Endothelial cell of umbilical vein (primary cell): Measurements from ENCODE around the gene NPIPB6. TPM values are rescaled to one million over a fixed set of nuclear protein-coding genes. Genes with fewer than 3 reads are reported as not detected.

Experiments
- BruUV-seq: library from RNA; stranded (reverse); fragments of 400-500 nt; replicated peaks from 2 replicates; lab custom pipeline; 2021; lab: Mats Ljungman, UMichigan
- CTCF ChIA-PET: fragments of 300-600, 350-600 bp; sonication (Branson Sonifier 250); formaldehyde crosslinking; loops from one replicate; lab custom pipeline; 2021; ENCODE audit warnings: antibody characterized with exemption, inconsistent platforms; lab: Charles Lee
- POLR2A ChIA-PET: fragments of 300-600, 350-600 bp; sonication (Branson Sonifier 250); formaldehyde crosslinking; loops from one replicate; lab custom pipeline; 2021; ENCODE audit warnings: antibody characterized with exemption, inconsistent platforms; lab: Charles Lee
- DNase-seq: peaks from one replicate; pipeline ENCODE4 v3.0.0-alpha.2; 2011; ENCODE audit warnings: low read depth, low spot score
- FAIRE-seq: peaks from 2 replicates; lab custom pipeline; 2011; peaks lifted over from hg19 to GRCh38; lab: Jason Lieb, UNC
- H2AFZ ChIP-seq: 2 replicates; pipeline ENCODE4 v1.6.0; 2012; ENCODE audit warnings: low read depth, low read length, control low read depth, inconsistent platforms
- H3K27ac ChIP-seq: 2 replicates; pipeline ENCODE4 v1.5.1; 2011; ENCODE audit warnings: low read depth, mild to moderate bottlenecking, control low read depth, low read length, moderate library complexity; ENCODE audit not compliant: insufficient read depth
- H3K27me3 ChIP-seq, 2 experiments: 2 replicates each; pipeline versions ENCODE4 v1.6.0 to v1.6.1; 2011; ENCODE audit warnings: low read length in 2 of 2, mixed read lengths in 1 of 2; ENCODE audit not compliant: control insufficient read depth in 2 of 2, insufficient read depth in 2 of 2
- H3K36me3 ChIP-seq, 2 experiments: 2 replicates in 1 of 2; 3 replicates in 1 of 2; pipeline ENCODE4 v1.5.1; 2011; ENCODE audit warnings: low read length in 2 of 2, mild to moderate bottlenecking in 1 of 2, moderate library complexity in 1 of 2; ENCODE audit not compliant: control insufficient read depth in 2 of 2, insufficient read depth in 2 of 2; ENCODE audit errors: extremely low read depth in 1 of 2
- H3K4me1 ChIP-seq: 3 replicates; pipeline ENCODE4 v1.5.1; 2011; ENCODE audit warnings: mild to moderate bottlenecking, low read length; ENCODE audit not compliant: control insufficient read depth, insufficient read depth; ENCODE audit errors: extremely low read depth
- H3K4me2 ChIP-seq: 2 replicates; pipeline ENCODE4 v1.6.1; 2011; ENCODE audit warnings: low read length, control low read depth, mixed read lengths; ENCODE audit not compliant: insufficient read depth
- H3K4me3 ChIP-seq, 3 experiments: fragments of 200-600 bp in 1 of 3; sonication (generic), shearing (Covaris generic) in 1 of 3; replicated peaks in 1 of 3; 2 replicates each; pipeline ENCODE4 v1.5.1; 2011 to 2016; ENCODE audit warnings: control low read depth in 3 of 3, low read length in 3 of 3, mild to moderate bottlenecking in 2 of 3, inconsistent platforms in 1 of 3, low read depth in 1 of 3, moderate library complexity in 1 of 3; ENCODE audit not compliant: insufficient read depth in 1 of 3
- H3K79me2 ChIP-seq: 2 replicates; pipeline ENCODE4 v1.6.0; 2012; ENCODE audit warnings: low read length, inconsistent platforms; ENCODE audit not compliant: control insufficient read depth, insufficient read depth
- H3K9ac ChIP-seq: replicated peaks from 2 replicates; pipeline ENCODE3; 2011; ENCODE audit warnings: low read length, control low read depth; ENCODE audit not compliant: insufficient read depth; ENCODE audit errors: extremely low read depth
- H3K9me1 ChIP-seq: replicated peaks from 3 replicates; pipeline ENCODE4 v1.6.0; 2011; ENCODE audit warnings: mild to moderate bottlenecking, low read length; ENCODE audit not compliant: control insufficient read depth, insufficient read depth; ENCODE audit errors: extremely low read depth
- H3K9me3 ChIP-seq: replicated peaks from 2 replicates; pipeline ENCODE4 v1.5.1; 2012; ENCODE audit warnings: low read length, inconsistent platforms; ENCODE audit not compliant: control insufficient read depth, insufficient read depth
- H4K20me1 ChIP-seq: replicated peaks from 2 replicates; pipeline ENCODE3; 2011; ENCODE audit warnings: mild to moderate bottlenecking, low read length; ENCODE audit not compliant: control insufficient read depth, insufficient read depth; ENCODE audit errors: extremely low read depth
- CTCF ChIP-seq, 2 donors: IDR thresholded peaks; 1 replicate in 1 of 2; 2 replicates in 1 of 2; pipeline ENCODE4 v1.5.1; 2011; ENCODE audit warnings: low read length in 2 of 2, mild to moderate bottlenecking in 2 of 2, moderate library complexity in 2 of 2, control low read depth in 1 of 2, inconsistent platforms in 1 of 2, low read depth in 1 of 2; ENCODE audit not compliant: insufficient read depth in 1 of 2; ENCODE audit errors: extremely low read depth in 1 of 2
- EZH2 ChIP-seq: IDR thresholded peaks from 2 replicates; pipeline ENCODE4 v1.6.1; 2012; ENCODE audit warnings: borderline replicate concordance, low read depth, mild to moderate bottlenecking, moderate library complexity, low read length, inconsistent platforms; ENCODE audit not compliant: severe bottlenecking
- FOS ChIP-seq: IDR thresholded peaks from 2 replicates; pipeline ENCODE4 v1.6.1; 2011; ENCODE audit warnings: mild to moderate bottlenecking, low read length, moderate library complexity, borderline replicate concordance; ENCODE audit not compliant: insufficient read depth
- GATA2 ChIP-seq: IDR thresholded peaks from 2 replicates; pipeline ENCODE4 v1.7.0; 2011; ENCODE audit warnings: low read depth, mild to moderate bottlenecking, moderate library complexity, mixed read lengths, low read length; ENCODE audit not compliant: insufficient read length, insufficient read depth
- JUN ChIP-seq: IDR thresholded peaks from 2 replicates; pipeline ENCODE4 v1.6.1; 2011; ENCODE audit warnings: borderline replicate concordance, low read depth; ENCODE audit not compliant: insufficient read length, insufficient read depth
- MAX ChIP-seq: IDR thresholded peaks from 2 replicates; pipeline ENCODE4 v1.6.1; 2011; ENCODE audit not compliant: insufficient read depth, insufficient read length
- MYC ChIP-seq: IDR thresholded peaks from one replicate; pipeline ENCODE4 v1.6.1; 2011; ENCODE audit warnings: mild to moderate bottlenecking, low read depth, low read length
- POLR2A ChIP-seq: IDR thresholded peaks from 2 replicates; pipeline ENCODE4 v1.6.1; 2012; ENCODE audit warnings: low read depth, mild to moderate bottlenecking, control low read depth, low read length
- POLR2AphosphoS5 ChIP-seq: IDR thresholded peaks from 2 replicates; pipeline ENCODE4 v1.6.1; 2012; ENCODE audit warnings: low read depth, mild to moderate bottlenecking, control low read depth, low read length, moderate library complexity; ENCODE audit not compliant: insufficient read depth
- dilution Hi-C: fragments of 300-500 bp; cut with MboI; formaldehyde crosslinking; loops from one replicate; pipeline ENCODE4 v1.15.0; 2019; ENCODE audit warnings: low sequenced_read_pairs; ENCODE audit not compliant: extremely low pct_ligation_motif_present
- intact Hi-C: fragments of 100-400 bp; cut with micrococcal nuclease; formaldehyde crosslinking; loops from one replicate; pipeline ENCODE4 v1.10.0; 2022
- polyA plus RNA-seq, 4 experiments: library from polyadenylated mRNA; depleted of rRNA in 3 of 4; stranded (reverse) in 3 of 4; unstranded in 1 of 4; fragments of >200 nt; gene quantifications; 2 replicates each; pipeline versions ENCODE4 v1.2.1 to v1.2.3, GENCODE V29; 2011 to 2012; ENCODE audit warnings: missing spikeins in 1 of 4
- total RNA-seq: library from RNA; stranded (reverse); gene quantifications from 2 replicates; pipeline ENCODE4 v1.2.3, GENCODE V29; 2021

The NPIPB6 gene
- total and polyA plus RNA-seq, 2 donors (not counting 3 experiments of a cell fraction or from before 2014, with no cell fraction given) = 5.0 TPM; not detected in 1

GRCh38 chr16:28307936-28308335, 55.4 kb downstream of the NPIPB6 start:
- no TSS peak for BruUV-seq
- Histone ChIP-seq H3K36me3 (no peaks in the 10 kb centered on the region), H4K20me1 (no peaks in the 10 kb centered on the region), H3K4me3 (no peak overlapping the region), H3K79me2 (no peaks in the 10 kb centered on the region), H3K9me3 (no peaks in the 10 kb centered on the region), H3K4me1 (no peaks in the 10 kb centered on the region), H3K9me1 (no peaks in the 10 kb centered on the region), H3K27me3 (no peaks in the 10 kb centered on the region), H3K9ac (no peak overlapping the region), H3K27ac (no peak overlapping the region), H3K4me2 (no peak overlapping the region), H2AFZ (no peak overlapping the region)
- CTCF ChIA-PET = interaction anchor here (0.6 to 3.1 kb wide), 2 partner anchors 13 to 192 kb away, joined by 3 to 11 read pairs; no protein-coding TSS in a partner anchor
- DNase-seq = no peak
- POLR2A ChIA-PET = no interaction called here
- TF ChIP-seq FOS = no peak
- no peak for TF ChIP-seq GATA2
- TF ChIP-seq MYC = no peak
- TF ChIP-seq EZH2 = no peak
- TF ChIP-seq JUN = no peak
- TF ChIP-seq POLR2AphosphoS5 = no peak
- no peak for TF ChIP-seq MAX
- no peak for TF ChIP-seq CTCF (IDR thresholded peaks at IDR 0.05; ENCODE audit: extremely low read depth in 1 of 2, insufficient read depth in 1 of 2, low read depth in 1 of 2, low read length in 2 of 2)
- no peak for TF ChIP-seq POLR2A
- dilution Hi-C loops (no loop called here), intact Hi-C loops (no loop called here)
- FAIRE-seq = no peak
